Measurements from ENCODE around the gene PDXP. TPM values are rescaled to one million over a fixed set of nuclear protein-coding genes. Genes with fewer than 3 reads are reported as not detected.
A peak's percentile ranks its signal among the peaks of the same experiment; 100 is the strongest.

Gene PDXP
- total and polyA plus RNA-seq, 4 donors = 23.4 to 42.2 (median 28.5) TPM

DNA sequence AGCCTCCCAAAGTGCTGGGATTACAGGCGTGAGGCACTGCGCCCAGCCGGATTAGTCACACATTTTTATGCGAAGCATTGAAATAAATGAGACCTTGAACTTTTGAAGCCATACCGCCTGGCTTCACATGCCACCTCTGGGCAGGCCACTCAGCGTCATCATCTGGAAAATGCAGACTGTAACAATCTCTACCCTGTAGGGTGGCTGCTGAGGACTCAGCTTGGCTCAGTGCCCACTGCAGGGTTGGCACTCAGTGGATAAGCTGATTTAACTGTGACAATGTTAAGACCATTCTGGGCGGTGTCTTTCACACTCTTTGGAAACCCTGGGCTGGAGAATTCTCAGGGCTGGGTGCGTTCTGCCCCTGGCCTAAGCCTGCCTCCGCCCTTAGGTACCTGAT is 10.6 kb upstream of the PDXP start:
- Histone ChIP-seq H3K9ac (ENCODE audit: low read depth in 1 of 2, low read length in 2 of 2) (no peak overlapping the region), H3K27me3 (ENCODE audit: control insufficient read depth in 4 of 4, insufficient read depth in 4 of 4, low read length in 3 of 4) (no peaks in the 10 kb centered on the region), H3K36me3 (ENCODE audit: control insufficient read depth in 4 of 4, insufficient read depth in 3 of 4, low read depth in 1 of 4, low read length in 3 of 4) (peaks cover 0 to 2% (median 0%) of the 10 kb centered on the region in 4 donors), H3K4me3 (ENCODE audit: low read depth in 1 of 3, low read length in 3 of 3) (no peak overlapping the region), H3K27ac (ENCODE audit: low read depth in 1 of 2, low read length in 2 of 2) (no peak overlapping the region), H3K9me3 (ENCODE audit: control insufficient read depth in 4 of 4, low read length in 3 of 4) (no peaks in the 10 kb centered on the region), H3K4me1 (ENCODE audit: control insufficient read depth in 4 of 4, insufficient read depth in 4 of 4, low read length in 3 of 4) (peaks cover 0 to 7% (median 0%) of the 10 kb centered on the region in 4 donors)
- TF ChIP-seq SP1 (IDR thresholded peaks at IDR 0.05) (no peak), RAD21 (IDR thresholded peaks at IDR 0.05) (no peak), HNF4A (conservative IDR thresholded peaks at IDR 0.05) (peak in 1 of 2 donors; percentile 32), NR2F2 (IDR thresholded peaks at IDR 0.05) (no peak), GABPA (IDR thresholded peaks at IDR 0.05 in 1 of 2, conservative IDR thresholded peaks at IDR 0.05 in 1 of 2) (no peak), YY1 (IDR thresholded peaks at IDR 0.05) (no peak)
- TF ChIP-seq, protein P1, sequence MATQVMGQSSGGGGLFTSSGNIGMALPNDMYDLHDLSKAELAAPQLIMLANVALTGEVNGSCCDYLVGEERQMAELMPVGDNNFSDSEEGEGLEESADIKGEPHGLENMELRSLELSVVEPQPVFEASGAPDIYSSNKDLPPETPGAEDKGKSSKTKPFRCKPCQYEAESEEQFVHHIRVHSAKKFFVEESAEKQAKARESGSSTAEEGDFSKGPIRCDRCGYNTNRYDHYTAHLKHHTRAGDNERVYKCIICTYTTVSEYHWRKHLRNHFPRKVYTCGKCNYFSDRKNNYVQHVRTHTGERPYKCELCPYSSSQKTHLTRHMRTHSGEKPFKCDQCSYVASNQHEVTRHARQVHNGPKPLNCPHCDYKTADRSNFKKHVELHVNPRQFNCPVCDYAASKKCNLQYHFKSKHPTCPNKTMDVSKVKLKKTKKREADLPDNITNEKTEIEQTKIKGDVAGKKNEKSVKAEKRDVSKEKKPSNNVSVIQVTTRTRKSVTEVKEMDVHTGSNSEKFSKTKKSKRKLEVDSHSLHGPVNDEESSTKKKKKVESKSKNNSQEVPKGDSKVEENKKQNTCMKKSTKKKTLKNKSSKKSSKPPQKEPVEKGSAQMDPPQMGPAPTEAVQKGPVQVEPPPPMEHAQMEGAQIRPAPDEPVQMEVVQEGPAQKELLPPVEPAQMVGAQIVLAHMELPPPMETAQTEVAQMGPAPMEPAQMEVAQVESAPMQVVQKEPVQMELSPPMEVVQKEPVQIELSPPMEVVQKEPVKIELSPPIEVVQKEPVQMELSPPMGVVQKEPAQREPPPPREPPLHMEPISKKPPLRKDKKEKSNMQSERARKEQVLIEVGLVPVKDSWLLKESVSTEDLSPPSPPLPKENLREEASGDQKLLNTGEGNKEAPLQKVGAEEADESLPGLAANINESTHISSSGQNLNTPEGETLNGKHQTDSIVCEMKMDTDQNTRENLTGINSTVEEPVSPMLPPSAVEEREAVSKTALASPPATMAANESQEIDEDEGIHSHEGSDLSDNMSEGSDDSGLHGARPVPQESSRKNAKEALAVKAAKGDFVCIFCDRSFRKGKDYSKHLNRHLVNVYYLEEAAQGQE (IDR thresholded peaks at IDR 0.05) = no peak
- TF ChIP-seq, protein P2, sequence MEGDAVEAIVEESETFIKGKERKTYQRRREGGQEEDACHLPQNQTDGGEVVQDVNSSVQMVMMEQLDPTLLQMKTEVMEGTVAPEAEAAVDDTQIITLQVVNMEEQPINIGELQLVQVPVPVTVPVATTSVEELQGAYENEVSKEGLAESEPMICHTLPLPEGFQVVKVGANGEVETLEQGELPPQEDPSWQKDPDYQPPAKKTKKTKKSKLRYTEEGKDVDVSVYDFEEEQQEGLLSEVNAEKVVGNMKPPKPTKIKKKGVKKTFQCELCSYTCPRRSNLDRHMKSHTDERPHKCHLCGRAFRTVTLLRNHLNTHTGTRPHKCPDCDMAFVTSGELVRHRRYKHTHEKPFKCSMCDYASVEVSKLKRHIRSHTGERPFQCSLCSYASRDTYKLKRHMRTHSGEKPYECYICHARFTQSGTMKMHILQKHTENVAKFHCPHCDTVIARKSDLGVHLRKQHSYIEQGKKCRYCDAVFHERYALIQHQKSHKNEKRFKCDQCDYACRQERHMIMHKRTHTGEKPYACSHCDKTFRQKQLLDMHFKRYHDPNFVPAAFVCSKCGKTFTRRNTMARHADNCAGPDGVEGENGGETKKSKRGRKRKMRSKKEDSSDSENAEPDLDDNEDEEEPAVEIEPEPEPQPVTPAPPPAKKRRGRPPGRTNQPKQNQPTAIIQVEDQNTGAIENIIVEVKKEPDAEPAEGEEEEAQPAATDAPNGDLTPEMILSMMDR (IDR thresholded peaks at IDR 0.05; ENCODE audit: low read depth, low read length, missing input control) = no peak
- no peak for DNase-seq (ENCODE audit: low spot score)
- WGBS = 72% methylated on average over 9 of the region's 9 CpGs

DNA sequence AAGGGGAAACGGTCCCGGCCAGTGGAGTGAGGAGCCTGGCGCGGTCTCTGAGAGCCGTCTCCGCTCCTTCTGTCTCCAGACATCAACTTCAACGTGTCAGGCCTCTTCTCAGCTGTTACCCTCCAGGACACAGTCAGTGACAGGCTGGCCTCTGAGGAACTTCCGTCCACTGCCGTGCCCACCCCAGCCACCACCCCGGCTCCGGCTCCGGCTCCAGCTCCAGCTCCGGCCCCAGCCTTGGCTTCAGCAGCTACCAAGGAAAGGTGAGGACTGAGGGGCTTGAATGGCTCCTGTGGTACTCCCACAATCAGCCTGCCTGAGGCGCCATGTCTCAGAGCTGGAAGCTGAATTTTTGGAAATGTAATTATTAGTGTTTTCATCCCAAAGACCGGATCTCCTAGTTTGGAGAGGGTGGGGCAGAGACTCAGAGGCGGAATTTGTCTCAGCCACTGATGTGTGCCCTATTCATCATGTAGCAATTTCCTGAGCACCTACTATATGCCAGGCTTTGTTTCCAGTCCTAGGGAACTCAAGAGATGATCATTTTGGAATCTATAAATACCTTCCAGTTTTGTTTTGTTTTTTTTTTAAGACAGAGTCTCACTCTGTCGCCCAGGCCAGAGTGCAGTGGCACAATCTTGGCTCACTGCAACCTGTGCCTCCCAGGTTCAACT is 7.9 kb upstream of the PDXP start:
- H3K36me3 ChIP-seq (ENCODE audit: control insufficient read depth in 4 of 4, insufficient read depth in 3 of 4, low read depth in 1 of 4, low read length in 3 of 4) = peaks cover 0 to 2% (median 0%) of the 10 kb centered on the region in 4 donors
- no peak overlapping the region for H3K27ac ChIP-seq (ENCODE audit: low read depth in 1 of 2, low read length in 2 of 2)
- H3K27me3 ChIP-seq (ENCODE audit: control insufficient read depth in 4 of 4, insufficient read depth in 4 of 4, low read length in 3 of 4) = no peaks in the 10 kb centered on the region
- no peak for DNase-seq (ENCODE audit: low spot score)
- H3K4me1 ChIP-seq (ENCODE audit: control insufficient read depth in 4 of 4, insufficient read depth in 4 of 4, low read length in 3 of 4) = no peaks in the 10 kb centered on the region
- no peak overlapping the region for H3K4me3 ChIP-seq (ENCODE audit: low read depth in 1 of 3, low read length in 3 of 3)
- no peak for TF ChIP-seq NR2F2 (IDR thresholded peaks at IDR 0.05)
- TF ChIP-seq RXRA (IDR thresholded peaks at IDR 0.05) = no peak
- no peak for TF ChIP-seq HNF4G (IDR thresholded peaks at IDR 0.05)
- TF ChIP-seq, protein P3, sequence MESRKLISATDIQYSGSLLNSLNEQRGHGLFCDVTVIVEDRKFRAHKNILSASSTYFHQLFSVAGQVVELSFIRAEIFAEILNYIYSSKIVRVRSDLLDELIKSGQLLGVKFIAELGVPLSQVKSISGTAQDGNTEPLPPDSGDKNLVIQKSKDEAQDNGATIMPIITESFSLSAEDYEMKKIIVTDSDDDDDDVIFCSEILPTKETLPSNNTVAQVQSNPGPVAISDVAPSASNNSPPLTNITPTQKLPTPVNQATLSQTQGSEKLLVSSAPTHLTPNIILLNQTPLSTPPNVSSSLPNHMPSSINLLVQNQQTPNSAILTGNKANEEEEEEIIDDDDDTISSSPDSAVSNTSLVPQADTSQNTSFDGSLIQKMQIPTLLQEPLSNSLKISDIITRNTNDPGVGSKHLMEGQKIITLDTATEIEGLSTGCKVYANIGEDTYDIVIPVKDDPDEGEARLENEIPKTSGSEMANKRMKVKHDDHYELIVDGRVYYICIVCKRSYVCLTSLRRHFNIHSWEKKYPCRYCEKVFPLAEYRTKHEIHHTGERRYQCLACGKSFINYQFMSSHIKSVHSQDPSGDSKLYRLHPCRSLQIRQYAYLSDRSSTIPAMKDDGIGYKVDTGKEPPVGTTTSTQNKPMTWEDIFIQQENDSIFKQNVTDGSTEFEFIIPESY (IDR thresholded peaks at IDR 0.05) = no peak
- TF ChIP-seq, protein P4, sequence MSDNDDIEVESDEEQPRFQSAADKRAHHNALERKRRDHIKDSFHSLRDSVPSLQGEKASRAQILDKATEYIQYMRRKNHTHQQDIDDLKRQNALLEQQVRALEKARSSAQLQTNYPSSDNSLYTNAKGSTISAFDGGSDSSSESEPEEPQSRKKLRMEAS (IDR thresholded peaks at IDR 0.05) = no peak
- TF ChIP-seq, protein P2 (IDR thresholded peaks at IDR 0.05; ENCODE audit: low read depth, low read length, missing input control) = no peak
- no peak for TF ChIP-seq HNF4A (conservative IDR thresholded peaks at IDR 0.05)
- 97% methylated on average over 17 of the region's 17 CpGs for WGBS
- no peaks in the 10 kb centered on the region for H3K9me3 ChIP-seq (ENCODE audit: control insufficient read depth in 4 of 4, low read length in 3 of 4)
- no peak overlapping the region for H3K9ac ChIP-seq (ENCODE audit: low read depth in 1 of 2, low read length in 2 of 2)

All from liver (tissue), 9 donors.